Measurements from ENCODE around the gene ENG.
"Not testable (repeated sequence)": the region's sequence is repeated elsewhere in the genome, so short reads cannot be mapped to it uniquely, and the experiment has no call there.

The ENG gene

DNA sequence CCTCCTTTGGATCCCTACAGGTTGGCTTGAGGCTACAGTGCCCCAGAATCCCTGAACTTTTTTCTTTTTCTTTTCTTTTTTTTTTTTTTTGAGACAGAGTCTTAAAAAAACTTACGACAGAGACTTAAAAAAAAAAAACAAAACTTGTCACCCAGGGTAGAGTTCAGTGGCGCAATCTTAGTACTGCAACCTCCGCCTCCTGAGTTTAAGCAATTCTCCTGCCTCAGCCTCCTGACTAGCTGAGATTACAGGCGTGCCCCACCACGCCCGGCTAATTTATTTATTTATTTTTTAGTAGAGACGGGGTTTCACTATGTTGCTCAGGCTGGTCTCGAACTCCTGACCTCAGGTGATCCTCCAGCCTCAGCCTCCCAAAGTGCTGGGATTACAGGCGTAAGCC is 73.5 kb downstream of the ENG start:
- WGBS (ENCODE audit: insufficient coverage) = 81% methylated on average over 4 of the region's 9 CpGs
- ChIA-PET CTCF (interaction anchor here (0.6 to 12.9 kb wide), 3 partner anchors 14 to 262 kb away, joined by 3 to 244 read pairs (median 3); partner anchors contain the start of gene TOR2A), POLR2A (interaction anchor here (0.7 to 2.8 kb wide), 3 partner anchors 9 to 24 kb away, joined by 3 to 13 read pairs (median 4); no protein-coding TSS in a partner anchor)

GRCh38 chr9:127780126-127780885 is 74.2 kb downstream of the ENG start:
- Histone ChIP-seq H3K36me3 (ENCODE audit: control insufficient read depth in 4 of 4, insufficient read depth in 4 of 4, low read length in 3 of 4) (no peaks in the 10 kb centered on the region), H3K9me3 (ENCODE audit: control extremely low read depth in 1 of 5, control insufficient read depth in 4 of 5, insufficient read depth in 2 of 5, low read depth in 1 of 5, low read length in 4 of 5) (no peaks in the 10 kb centered on the region), H3K27ac (ENCODE audit: insufficient read depth in 1 of 2, low read depth in 1 of 2, low read length in 2 of 2, poor library complexity in 1 of 2, severe bottlenecking in 2 of 2) (peak overlapping the region in 1 of 2 experiments; percentile 78), H3K4me1 (ENCODE audit: control extremely low read depth in 1 of 4, control insufficient read depth in 4 of 4, insufficient read depth in 4 of 4, low read length in 3 of 4) (peaks cover 27 to 92% (median 89%) of the 10 kb centered on the region in 4 experiments), H3K27me3 (replicated peaks in 2 of 5; ENCODE audit: control insufficient read depth in 4 of 5, insufficient read depth in 5 of 5, low read length in 4 of 5) (no peaks in the 10 kb centered on the region), H3K4me3 (ENCODE audit: control insufficient read depth in 1 of 7, extremely low read depth in 1 of 7, insufficient read depth in 4 of 7, low read depth in 2 of 7, low read length in 6 of 7) (peak overlapping the region in 2 of 7 experiments; percentile 36 to 84)
- peak in 1 of 3 donors; percentile 45 for DNase-seq
- WGBS (ENCODE audit: insufficient coverage) = 75% methylated on average over 20 of the region's 20 CpGs
- ChIA-PET POLR2A (interaction anchor here (0.7 to 2.8 kb wide), 3 partner anchors 8 to 24 kb away, joined by 3 to 13 read pairs (median 4); no protein-coding TSS in a partner anchor), CTCF (interaction anchor here (0.7 to 12.9 kb wide), 3 partner anchors 14 to 89 kb away, joined by 3 to 244 read pairs (median 3); partner anchors contain the start of gene TOR2A)

More for the DNA sequence above, 73.5 kb downstream of the ENG start:
- H3K36me3 ChIP-seq (ENCODE audit: control insufficient read depth in 4 of 4, insufficient read depth in 4 of 4, low read length in 3 of 4); H3K27me3 ChIP-seq (replicated peaks in 2 of 5; ENCODE audit: control insufficient read depth in 4 of 5, insufficient read depth in 5 of 5, low read length in 4 of 5); H3K9me3 ChIP-seq (ENCODE audit: control extremely low read depth in 1 of 5, control insufficient read depth in 4 of 5, insufficient read depth in 2 of 5, low read depth in 1 of 5, low read length in 4 of 5): not testable (repeated sequence)
- peak in 2 of 3 donors; percentile 74 to 78 for DNase-seq
- H3K4me3 ChIP-seq (ENCODE audit: control insufficient read depth in 1 of 7, extremely low read depth in 1 of 7, insufficient read depth in 4 of 7, low read depth in 2 of 7, low read length in 6 of 7) = peak overlapping the region in 2 of 7 experiments; percentile 36 to 84
- peaks cover 25 to 86% (median 84%) of the 10 kb centered on the region in 4 experiments for H3K4me1 ChIP-seq (ENCODE audit: control extremely low read depth in 1 of 4, control insufficient read depth in 4 of 4, insufficient read depth in 4 of 4, low read length in 3 of 4)
- peak overlapping the region in 1 of 2 experiments; percentile 78 for H3K27ac ChIP-seq (ENCODE audit: insufficient read depth in 1 of 2, low read depth in 1 of 2, low read length in 2 of 2, poor library complexity in 1 of 2, severe bottlenecking in 2 of 2)

DNA sequence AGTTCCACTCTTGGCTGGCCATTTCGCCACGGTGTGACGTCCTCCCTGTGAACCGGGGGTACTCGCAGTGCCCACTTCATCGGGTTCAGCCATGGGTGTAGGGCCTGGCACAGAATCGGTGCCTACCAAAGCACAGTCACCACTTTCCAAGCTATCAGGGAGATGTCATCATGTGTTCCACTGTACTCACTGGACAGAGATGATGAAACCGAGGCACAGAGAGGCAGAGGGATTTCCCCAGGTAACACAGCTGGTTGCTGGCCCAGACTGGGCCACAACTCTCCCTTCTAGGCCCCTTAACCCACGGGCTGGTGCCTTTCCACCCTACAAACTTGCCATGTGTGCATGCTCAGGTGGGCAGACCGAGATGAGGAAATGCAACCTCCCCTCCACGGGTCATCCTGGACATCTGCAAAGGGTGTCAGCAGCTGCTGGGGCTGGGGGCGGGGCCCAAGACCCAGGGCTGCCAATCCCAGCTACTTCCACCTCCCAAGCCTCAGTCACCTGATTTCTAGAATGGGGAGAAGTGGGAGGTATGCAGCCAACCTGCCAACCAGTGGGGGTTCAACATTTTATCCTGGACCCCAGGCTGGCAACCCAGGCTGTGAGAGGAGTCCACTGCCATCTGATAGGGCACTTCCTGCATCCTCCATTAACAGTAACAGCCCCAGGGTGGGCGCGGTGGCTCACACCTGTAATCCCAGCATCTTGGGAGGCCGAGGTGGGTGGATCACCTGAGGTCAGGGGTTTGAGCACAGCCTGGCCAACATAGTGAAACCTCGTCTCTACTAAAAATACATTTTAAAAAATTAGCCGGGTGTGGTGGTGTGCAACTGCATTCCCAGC is 75.1 kb downstream of the ENG start:
- WGBS (ENCODE audit: insufficient coverage) = 24% methylated on average over 13 of the region's 17 CpGs
- POLR2A ChIA-PET = interaction anchor here (0.6 to 2.8 kb wide), 4 partner anchors 9 to 1515 kb away, joined by 3 to 13 read pairs (median 5); no protein-coding TSS in a partner anchor
- H3K4me1 ChIP-seq (ENCODE audit: control extremely low read depth in 1 of 4, control insufficient read depth in 4 of 4, insufficient read depth in 4 of 4, low read length in 3 of 4) = peaks cover 27 to 92% (median 84%) of the 10 kb centered on the region in 4 experiments

DNA sequence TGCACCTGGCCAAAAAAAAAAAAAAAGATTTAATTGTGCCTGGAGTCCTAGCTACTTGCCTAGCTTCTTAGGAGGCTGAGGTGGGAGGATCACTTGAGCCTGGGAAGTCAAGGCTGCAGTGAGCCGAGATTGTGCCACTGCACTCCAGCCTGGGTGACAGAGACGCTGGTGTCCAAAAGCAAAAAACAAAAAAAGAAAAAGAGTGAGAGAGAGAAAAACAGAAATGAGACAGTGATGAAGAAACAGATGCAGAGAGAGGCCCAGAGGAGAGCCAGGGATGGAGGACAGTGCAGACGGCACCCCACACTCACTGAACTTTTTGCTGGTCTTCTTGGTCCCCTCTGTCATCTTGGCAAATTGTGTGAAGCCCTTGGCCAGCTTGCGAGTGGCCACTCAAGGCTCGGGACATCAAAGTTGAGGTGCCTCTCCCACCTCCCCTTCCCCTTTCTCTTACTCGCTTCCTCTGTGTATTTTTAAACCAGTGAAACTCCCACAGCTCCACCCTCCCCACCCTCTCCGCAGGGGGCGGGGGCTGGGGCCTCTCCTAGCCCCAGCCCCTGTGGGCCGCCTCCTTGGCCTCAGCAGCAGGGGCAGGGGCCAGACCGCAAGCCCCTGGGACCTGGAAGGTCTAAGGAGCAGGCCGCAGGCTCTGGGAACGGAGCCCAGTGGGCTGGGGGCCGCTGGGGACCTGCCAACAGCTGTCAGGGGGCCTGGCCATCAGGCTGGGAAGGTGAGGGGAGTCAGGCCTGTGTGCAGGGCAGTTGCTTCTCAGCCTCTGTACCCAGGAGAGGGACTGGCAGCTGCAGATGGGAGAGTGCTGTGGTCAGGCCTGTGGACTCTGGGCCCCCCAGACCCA is 76.0 kb downstream of the ENG start, which contains the start of gene SH2D3C:
TSS of gene SH2D3C (minus strand) at position 387 of the 856 bp plus-strand sequence. CDS start at position 348, 39 bp downstream.
- H3K4me3 ChIP-seq (ENCODE audit: control insufficient read depth in 1 of 7, extremely low read depth in 1 of 7, insufficient read depth in 4 of 7, low read depth in 2 of 7, low read length in 6 of 7) = peak within 1 kb of the TSS; percentile 58 to 94 (median 86)
- H3K27ac ChIP-seq (ENCODE audit: insufficient read depth in 1 of 2, low read depth in 1 of 2, low read length in 2 of 2, poor library complexity in 1 of 2, severe bottlenecking in 2 of 2) = peak within 1 kb of the TSS; percentile 64 to 78
- H3K9me3 ChIP-seq (ENCODE audit: control extremely low read depth in 1 of 5, control insufficient read depth in 4 of 5, insufficient read depth in 2 of 5, low read depth in 1 of 5, low read length in 4 of 5) = no peaks in the 10 kb centered on the region
- 0% methylated on average over 12 of the region's 13 CpGs for WGBS (ENCODE audit: insufficient coverage)
- ChIA-PET CTCF (interaction anchor here (0.6 to 12.9 kb wide), 5 partner anchors 9 to 128 kb away, joined by 3 to 244 read pairs (median 4); no protein-coding TSS in a partner anchor), POLR2A (interaction anchor here (0.6 to 2.8 kb wide), 3 partner anchors 8 to 283 kb away, joined by 3 to 13 read pairs (median 3); no protein-coding TSS in a partner anchor)
- H3K27me3 ChIP-seq (replicated peaks in 2 of 5; ENCODE audit: control insufficient read depth in 4 of 5, insufficient read depth in 5 of 5, low read length in 4 of 5) = no peaks in the 10 kb centered on the region
- H3K4me1 ChIP-seq (ENCODE audit: control extremely low read depth in 1 of 4, control insufficient read depth in 4 of 4, insufficient read depth in 4 of 4, low read length in 3 of 4) = peaks cover 26 to 90% (median 82%) of the 10 kb centered on the region in 4 experiments
- peaks cover 0 to 12% (median 6%) of the 10 kb centered on the region in 4 experiments for H3K36me3 ChIP-seq (ENCODE audit: control insufficient read depth in 4 of 4, insufficient read depth in 4 of 4, low read length in 3 of 4)
- peak in 2 of 3 donors; percentile 54 to 63 for DNase-seq

More for the DNA sequence above, 75.1 kb downstream of the ENG start:
- DNase-seq = peak in 1 of 3 donors; percentile 50
- H3K36me3 ChIP-seq (ENCODE audit: control insufficient read depth in 4 of 4, insufficient read depth in 4 of 4, low read length in 3 of 4) = peaks cover 0 to 4% (median 3%) of the 10 kb centered on the region in 4 experiments
- peak overlapping the region; percentile 64 to 78 for H3K27ac ChIP-seq (ENCODE audit: insufficient read depth in 1 of 2, low read depth in 1 of 2, low read length in 2 of 2, poor library complexity in 1 of 2, severe bottlenecking in 2 of 2)
- H3K27me3 ChIP-seq (replicated peaks in 2 of 5; ENCODE audit: control insufficient read depth in 4 of 5, insufficient read depth in 5 of 5, low read length in 4 of 5) = no peaks in the 10 kb centered on the region
- H3K9me3 ChIP-seq (ENCODE audit: control extremely low read depth in 1 of 5, control insufficient read depth in 4 of 5, insufficient read depth in 2 of 5, low read depth in 1 of 5, low read length in 4 of 5) = no peaks in the 10 kb centered on the region
- CTCF ChIA-PET = interaction anchor here (0.6 to 12.9 kb wide), 6 partner anchors 8 to 127 kb away, joined by 3 to 244 read pairs (median 4); no protein-coding TSS in a partner anchor
- H3K4me3 ChIP-seq (ENCODE audit: control insufficient read depth in 1 of 7, extremely low read depth in 1 of 7, insufficient read depth in 4 of 7, low read depth in 2 of 7, low read length in 6 of 7) = peak overlapping the region; percentile 41 to 94 (median 84)

- ChIA-PET CTCF (interaction anchor here (12.9 kb wide), 1 partner anchor 11 kb away, joined by 244 read pairs; no protein-coding TSS in a partner anchor), POLR2A (no interaction called here)
- 2% methylated on average over 13 of the region's 18 CpGs for WGBS (ENCODE audit: insufficient coverage)
- Histone ChIP-seq H3K36me3 (ENCODE audit: control insufficient read depth in 4 of 4, insufficient read depth in 4 of 4, low read length in 3 of 4) (peaks cover under 1 to 21% (median 10%) of the 10 kb centered on the region in 4 experiments), H3K27me3 (replicated peaks in 2 of 5; ENCODE audit: control insufficient read depth in 4 of 5, insufficient read depth in 5 of 5, low read length in 4 of 5) (no peaks in the 10 kb centered on the region), H3K9me3 (ENCODE audit: control extremely low read depth in 1 of 5, control insufficient read depth in 4 of 5, insufficient read depth in 2 of 5, low read depth in 1 of 5, low read length in 4 of 5) (no peaks in the 10 kb centered on the region), H3K4me3 (ENCODE audit: control insufficient read depth in 1 of 7, extremely low read depth in 1 of 7, insufficient read depth in 4 of 7, low read depth in 2 of 7, low read length in 6 of 7) (peak overlapping the region; percentile 58 to 94 (median 87)), H3K27ac (ENCODE audit: insufficient read depth in 1 of 2, low read depth in 1 of 2, low read length in 2 of 2, poor library complexity in 1 of 2, severe bottlenecking in 2 of 2) (peak overlapping the region; percentile 66 to 78), H3K4me1 (ENCODE audit: control extremely low read depth in 1 of 4, control insufficient read depth in 4 of 4, insufficient read depth in 4 of 4, low read length in 3 of 4) (peaks cover 22 to 80% (median 74%) of the 10 kb centered on the region in 4 experiments)
- DNase-seq = no peak
Observed at GRCh38 chr9:127777368-127777980, 77.0 kb downstream of the ENG start.

Measured in common myeloid progenitor, CD34-positive (primary cell).